K562 (cell line): ENCODE data around the gene TIGAR. TPM values are rescaled to one million over a fixed set of nuclear protein-coding genes. Genes with fewer than 3 reads are reported as not detected.

ENCODE experiments used
- ATAC-seq: fragments of 200-7000 bp; cut with Tn5 transposase; 3 replicates; pipeline ENCODE4 v1.9.1; 2020; ENCODE audit warnings: moderate library complexity
- BruUV-seq: library from RNA; stranded (reverse); fragments of 400-500 nt; replicated peaks from 2 replicates; lab custom pipeline; 2021; lab: Mats Ljungman, UMichigan
- CTCF ChIA-PET: fragments of 300-600 bp; formaldehyde crosslinking; extraction: SDS; loops from one replicate; lab custom pipeline; 2021; ENCODE audit warnings: low intra/inter-chr PET ratio; lab: Yijun Ruan, JAX
- POLR2A ChIA-PET: fragments of 300-600, 350-650 bp; sonication (Branson Sonifier 250); formaldehyde crosslinking; extraction: SDS; loops from one replicate; lab custom pipeline; 2021; ENCODE audit warnings: antibody characterized with exemption, inconsistent platforms; lab: Yijun Ruan, JAX
- DNase-seq, 4 experiments: peaks; one replicate each; pipeline versions ENCODE4 v3.0.0 to v3.0.0-alpha.2; 2011 to 2018; ENCODE audit warnings: low spot score in 3 of 4, mixed read lengths in 3 of 4; ENCODE audit errors: extremely low read depth in 1 of 4
- FAIRE-seq: peaks from 2 replicates; lab custom pipeline; 2011; peaks lifted over from hg19 to GRCh38; lab: Jason Lieb, UNC
- H2AFZ ChIP-seq: 2 replicates; pipeline ENCODE4 v1.6.0; 2011; ENCODE audit warnings: low read depth, low read length, control low read depth, inconsistent platforms
- H3K27ac ChIP-seq: fragments of 200-600 bp; 3 replicates; pipeline ENCODE4 v1.8.0; 2011; ENCODE audit warnings: low read depth, mild to moderate bottlenecking, control low read depth, inconsistent platforms, low read length, moderate library complexity, mixed read lengths; ENCODE audit errors: extremely low read depth
- H3K27me3 ChIP-seq, 2 experiments: fragments of 300-600 bp in 1 of 2; 2 replicates in 1 of 2; 3 replicates in 1 of 2; pipeline versions ENCODE4 v1.6.0 to v1.8.0; 2011; ENCODE audit warnings: inconsistent platforms in 2 of 2, low read length in 2 of 2, mild to moderate bottlenecking in 1 of 2, mixed read lengths in 1 of 2, moderate library complexity in 1 of 2; ENCODE audit not compliant: control insufficient read depth in 2 of 2, insufficient read depth in 2 of 2
- H3K36me3 ChIP-seq: fragments of 300-600 bp; 3 replicates; pipeline ENCODE4 v1.8.0; 2011; ENCODE audit warnings: mild to moderate bottlenecking, low read length, inconsistent platforms; ENCODE audit not compliant: control insufficient read depth, insufficient read depth
- H3K4me1 ChIP-seq, 2 experiments: fragments of 200-600 bp in 1 of 2; replicated peaks in 1 of 2; 2 replicates in 1 of 2; 3 replicates in 1 of 2; pipeline versions ENCODE4 v1.5.1 to v1.8.0; 2011; ENCODE audit warnings: inconsistent platforms in 2 of 2, low read length in 2 of 2, mild to moderate bottlenecking in 1 of 2, mixed read lengths in 1 of 2, moderate library complexity in 1 of 2; ENCODE audit not compliant: control insufficient read depth in 2 of 2, insufficient read depth in 2 of 2
- H3K4me2 ChIP-seq: 2 replicates; pipeline ENCODE4 v1.6.1; 2011; ENCODE audit warnings: low read length, control low read depth, inconsistent platforms, mixed read lengths; ENCODE audit not compliant: insufficient read depth
- H3K4me3 ChIP-seq: fragments of 200-600 bp; sonication (generic), shearing (Covaris generic); 2 replicates; pipeline ENCODE4 v1.5.1; 2016; ENCODE audit warnings: control low read depth, inconsistent platforms
- H3K79me2 ChIP-seq: fragments of 200-600 bp; 3 replicates; pipeline ENCODE4 v1.8.0; 2011; ENCODE audit warnings: low read length, inconsistent platforms; ENCODE audit not compliant: control insufficient read depth, insufficient read depth
- H3K9ac ChIP-seq, 2 experiments: 2 replicates each; pipeline versions ENCODE4 v1.6.0 to v1.6.1; 2011; ENCODE audit warnings: low read depth in 2 of 2, low read length in 2 of 2, control low read depth in 1 of 2, inconsistent platforms in 1 of 2, mild to moderate bottlenecking in 1 of 2, mixed read lengths in 1 of 2; ENCODE audit not compliant: insufficient read depth in 1 of 2
- H3K9me1 ChIP-seq: one replicate; pipeline ENCODE4 v1.6.0; 2011; ENCODE audit warnings: inconsistent platforms, mild to moderate bottlenecking, low read length, moderate library complexity; ENCODE audit not compliant: control insufficient read depth, insufficient read depth
- H3K9me3 ChIP-seq: replicated peaks from 2 replicates; pipeline ENCODE4 v1.5.1; 2011; ENCODE audit warnings: low read depth, low read length, inconsistent platforms; ENCODE audit not compliant: control insufficient read depth, insufficient read depth
- H4K20me1 ChIP-seq: replicated peaks from 2 replicates; pipeline ENCODE4 v1.6.1; 2011; ENCODE audit warnings: low read length, inconsistent platforms, mixed read lengths; ENCODE audit not compliant: control insufficient read depth, insufficient read depth
- CEBPB ChIP-seq: fragments of 450-650 bp; IDR thresholded peaks from 2 replicates; pipeline ENCODE4 v1.6.1; 2016; ENCODE audit warnings: missing genetic modification characterization, missing compliant biosample characterization
- DMBX1 ChIP-seq: fragments of 250-450 bp; sonication (Bioruptor Pico); IDR thresholded peaks from 2 replicates; pipeline ENCODE4 v1.8.0; 2022; ENCODE audit warnings: inconsistent platforms, mild to moderate bottlenecking, moderate library complexity, borderline replicate concordance
- IRF2 ChIP-seq: sonication (generic); formaldehyde crosslinking; IDR thresholded peaks from 2 replicates; pipeline ENCODE4 v1.8.1; 2022; ENCODE audit warnings: mild to moderate bottlenecking, missing genetic modification reagents
- JUND ChIP-seq, 2 experiments: IDR thresholded peaks; 2 replicates in 1 of 2; 3 replicates in 1 of 2; pipeline ENCODE4 v1.6.1; 2011; ENCODE audit warnings: borderline replicate concordance in 2 of 2, low read depth in 2 of 2, low read length in 2 of 2, improper control_type of control experiment in 1 of 2, missing biosample characterization in 1 of 2, missing genetic modification characterization in 1 of 2, missing genetic modification reagents in 1 of 2
- MTA2 ChIP-seq: fragments of 450-650 bp; IDR thresholded peaks from 2 replicates; pipeline ENCODE4 v1.6.1; 2016; ENCODE audit warnings: low read depth
- MXI1 ChIP-seq: IDR thresholded peaks from 2 replicates; pipeline ENCODE4 v1.6.1; 2011; ENCODE audit warnings: low read depth, mild to moderate bottlenecking, improper control_type of control experiment, low read length
- POLR2AphosphoS5 ChIP-seq: IDR thresholded peaks from 2 replicates; pipeline ENCODE4 v1.6.1; 2011; ENCODE audit warnings: mild to moderate bottlenecking, low read depth, low read length, moderate library complexity; ENCODE audit not compliant: control insufficient read depth, insufficient read depth
- RAD51 ChIP-seq: fragments of 450-650 bp; IDR thresholded peaks from 2 replicates; pipeline ENCODE4 v1.7.1; 2016; ENCODE audit warnings: low read depth, mild to moderate bottlenecking, borderline replicate concordance
- SMAD4 ChIP-seq: fragments of 250-450 bp; sonication (Bioruptor Pico); conservative IDR thresholded peaks from 2 replicates; pipeline ENCODE4 v1.8.0; 2021; ENCODE audit warnings: inconsistent platforms, mild to moderate bottlenecking, moderate library complexity
- TAL1 ChIP-seq: fragments of 450-650 bp; IDR thresholded peaks from 2 replicates; pipeline ENCODE4 v1.6.1; 2016; ENCODE audit warnings: mild to moderate bottlenecking
- ZNF184 ChIP-seq: sonication (generic); formaldehyde crosslinking; IDR thresholded peaks from 2 replicates; pipeline ENCODE4 v1.5.0; 2020; ENCODE audit warnings: missing genetic modification reagents
- ZNF644 ChIP-seq: fragments of 200-800 bp; sonication (Bioruptor generic); IDR thresholded peaks from 2 replicates; pipeline ENCODE4 v1.6.1; 2016; ENCODE audit warnings: low read depth, missing genetic modification characterization, missing compliant biosample characterization
- ZNF695 ChIP-seq: fragments of 450-650 bp; formaldehyde crosslinking; IDR thresholded peaks from 2 replicates; pipeline ENCODE4 v1.4.0; 2020; ENCODE audit warnings: mild to moderate bottlenecking, moderate library complexity
- WGBS: fragments of 100-300 bp; shearing (Covaris generic); methylation state at CpG from one replicate; pipeline ENCODE4 v1.1.6; 2016; ENCODE audit warnings: low coverage, mixed read lengths; ENCODE audit not compliant: insufficient coverage; ENCODE audit errors: missing lambda C conversion rate; 5-methylcytosine and 5-hydroxymethylcytosine counted together
- in situ Hi-C: fragments of 300-500 bp; cut with MboI; formaldehyde crosslinking; loops from 4 replicates; pipeline ENCODE4 v1.15.0; 2018; ENCODE audit warnings: inconsistent platforms, mixed read lengths
- intact Hi-C: fragments of 100-400 bp; cut with micrococcal nuclease; formaldehyde crosslinking; loops from 2 replicates; pipeline ENCODE4 v1.14.2; 2022
- polyA plus RNA-seq, 8 experiments: library from polyadenylated mRNA; depleted of rRNA in 4 of 8; stranded (reverse) in 5 of 8; unstranded in 3 of 8; fragments of >200 nt; fragmentation: Nextera tagmentation in 2 of 8; fragmentation: Illumina TruSeq in 1 of 8; extraction: Ambion mirVana in 2 of 8; extraction: Trizol in 1 of 8; gene quantifications; 2 replicates each; pipeline versions ENCODE4 v1.2.1 to v1.2.3, GENCODE V29; 2011 to 2014; ENCODE audit warnings: inconsistent platforms in 1 of 8, missing spikeins in 1 of 8
- total RNA-seq, 7 experiments: library from RNA; depleted of rRNA in 6 of 7; stranded (reverse); fragments of >200 nt in 6 of 7; fragmentation: Illumina TruSeq in 2 of 7; extraction: Trizol in 2 of 7; gene quantifications; 2 replicates each; pipeline versions ENCODE4 v1.2.1 to v1.2.3, GENCODE V29; 2011 to 2021; ENCODE audit warnings: low replicate concordance in 1 of 7
- TF ChIP-seq, protein P1 (sequence below): sonication (generic); formaldehyde crosslinking; IDR thresholded peaks from 2 replicates; pipeline ENCODE4 v1.8.1; 2023; ENCODE audit warnings: mild to moderate bottlenecking, missing genetic modification reagents
- TF ChIP-seq, protein P2 (sequence below): fragments of 450-650 bp; IDR thresholded peaks from 2 replicates; pipeline ENCODE4 v1.7.1; 2018; ENCODE audit warnings: mild to moderate bottlenecking, low read depth; ENCODE audit not compliant: partially characterized antibody
- TF ChIP-seq, protein P3 (sequence below): fragments of 250-450 bp; sonication (Bioruptor Pico); IDR thresholded peaks from 2 replicates; pipeline ENCODE4 v1.5.0; 2021; ENCODE audit warnings: mild to moderate bottlenecking, borderline replicate concordance

Gene TIGAR
- total and polyA plus RNA-seq, 9 of the 15 experiments (the other 6 are each of a cell fraction or from before 2014, with no cell fraction given), result 0.11 to 1.0 (median 0.53) TPM; not detected in 2

DNA sequence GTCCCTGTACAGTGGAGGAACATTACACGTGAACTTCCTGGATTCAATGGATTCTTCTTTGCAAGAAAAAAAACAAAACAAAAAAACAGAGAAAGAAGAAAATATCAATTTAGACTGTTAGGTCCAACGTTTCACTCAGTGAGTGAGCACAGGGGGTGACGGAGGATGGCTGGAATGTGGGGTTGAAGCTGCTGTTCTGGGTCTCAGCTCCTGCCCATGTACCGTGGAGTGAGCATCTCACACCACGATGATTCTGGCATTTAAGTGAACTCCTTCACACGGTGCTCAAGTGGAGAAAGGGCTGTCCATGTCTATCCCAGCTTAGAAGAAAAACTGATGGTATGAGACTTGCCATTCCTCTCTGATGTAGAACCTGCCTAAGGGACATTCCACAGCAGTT is 24.3 kb upstream of the TIGAR start:
- Histone ChIP-seq H3K4me2 (no peak overlapping the region), H3K36me3 (peaks cover 92% of the 10 kb centered on the region), H3K4me3 (no peak overlapping the region), H3K9me1 (no peaks in the 10 kb centered on the region), H3K4me1 (no peaks in the 10 kb centered on the region), H2AFZ (no peak overlapping the region), H3K9me3 (no peaks in the 10 kb centered on the region), H3K27ac (no peak overlapping the region), H3K79me2 (peaks cover 16% of the 10 kb centered on the region), H3K9ac (no peak overlapping the region), H4K20me1 (peaks cover 5% of the 10 kb centered on the region; the same call in 1 of the 2 replicates), H3K27me3 (no peaks in the 10 kb centered on the region)
- FAIRE-seq, result no peak
- in situ Hi-C loops, result loop anchor here (25.0 kb wide), 1 partner anchor 409 kb away; no protein-coding TSS in a partner anchor
- 76% methylated on average over 6 of the region's 6 CpGs for WGBS
- no peak for DNase-seq
- ChIA-PET POLR2A (interaction anchor here (0.5 to 0.6 kb wide), 2 partner anchors 67 to 96 kb away, joined by 3 read pairs; no protein-coding TSS in a partner anchor), CTCF (no interaction called here)
- intact Hi-C loops, result no loop called here
- no TSS peak for BruUV-seq
- ATAC-seq, result no peak
- TF ChIP-seq DMBX1 (no peak), ZNF184 (CRISPR knock-in tag) (no peak), POLR2AphosphoS5 (no peak), MTA2 (no peak), TAL1 (no peak), RAD51 (no peak), IRF2 (CRISPR knock-in tag) (no peak), SMAD4 (no peak), CEBPB (tag) (no peak), ZNF695 (CRISPR knock-in tag) (no peak), MXI1 (no peak), ZNF644 (tag) (no peak), JUND (IDR thresholded peaks at IDR 0.05; ENCODE audit: borderline replicate concordance, low read depth, low read length) (no peak), JUND (tag; IDR thresholded peaks at IDR 0.05; ENCODE audit: borderline replicate concordance, low read depth, low read length) (no peak)
- TF ChIP-seq, protein P1, sequence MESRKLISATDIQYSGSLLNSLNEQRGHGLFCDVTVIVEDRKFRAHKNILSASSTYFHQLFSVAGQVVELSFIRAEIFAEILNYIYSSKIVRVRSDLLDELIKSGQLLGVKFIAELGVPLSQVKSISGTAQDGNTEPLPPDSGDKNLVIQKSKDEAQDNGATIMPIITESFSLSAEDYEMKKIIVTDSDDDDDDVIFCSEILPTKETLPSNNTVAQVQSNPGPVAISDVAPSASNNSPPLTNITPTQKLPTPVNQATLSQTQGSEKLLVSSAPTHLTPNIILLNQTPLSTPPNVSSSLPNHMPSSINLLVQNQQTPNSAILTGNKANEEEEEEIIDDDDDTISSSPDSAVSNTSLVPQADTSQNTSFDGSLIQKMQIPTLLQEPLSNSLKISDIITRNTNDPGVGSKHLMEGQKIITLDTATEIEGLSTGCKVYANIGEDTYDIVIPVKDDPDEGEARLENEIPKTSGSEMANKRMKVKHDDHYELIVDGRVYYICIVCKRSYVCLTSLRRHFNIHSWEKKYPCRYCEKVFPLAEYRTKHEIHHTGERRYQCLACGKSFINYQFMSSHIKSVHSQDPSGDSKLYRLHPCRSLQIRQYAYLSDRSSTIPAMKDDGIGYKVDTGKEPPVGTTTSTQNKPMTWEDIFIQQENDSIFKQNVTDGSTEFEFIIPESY, result no peak
- TF ChIP-seq, protein P2, sequence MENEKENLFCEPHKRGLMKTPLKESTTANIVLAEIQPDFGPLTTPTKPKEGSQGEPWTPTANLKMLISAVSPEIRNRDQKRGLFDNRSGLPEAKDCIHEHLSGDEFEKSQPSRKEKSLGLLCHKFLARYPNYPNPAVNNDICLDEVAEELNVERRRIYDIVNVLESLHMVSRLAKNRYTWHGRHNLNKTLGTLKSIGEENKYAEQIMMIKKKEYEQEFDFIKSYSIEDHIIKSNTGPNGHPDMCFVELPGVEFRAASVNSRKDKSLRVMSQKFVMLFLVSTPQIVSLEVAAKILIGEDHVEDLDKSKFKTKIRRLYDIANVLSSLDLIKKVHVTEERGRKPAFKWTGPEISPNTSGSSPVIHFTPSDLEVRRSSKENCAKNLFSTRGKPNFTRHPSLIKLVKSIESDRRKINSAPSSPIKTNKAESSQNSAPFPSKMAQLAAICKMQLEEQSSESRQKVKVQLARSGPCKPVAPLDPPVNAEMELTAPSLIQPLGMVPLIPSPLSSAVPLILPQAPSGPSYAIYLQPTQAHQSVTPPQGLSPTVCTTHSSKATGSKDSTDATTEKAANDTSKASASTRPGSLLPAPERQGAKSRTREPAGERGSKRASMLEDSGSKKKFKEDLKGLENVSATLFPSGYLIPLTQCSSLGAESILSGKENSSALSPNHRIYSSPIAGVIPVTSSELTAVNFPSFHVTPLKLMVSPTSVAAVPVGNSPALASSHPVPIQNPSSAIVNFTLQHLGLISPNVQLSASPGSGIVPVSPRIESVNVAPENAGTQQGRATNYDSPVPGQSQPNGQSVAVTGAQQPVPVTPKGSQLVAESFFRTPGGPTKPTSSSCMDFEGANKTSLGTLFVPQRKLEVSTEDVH, result no peak
- TF ChIP-seq, protein P3, sequence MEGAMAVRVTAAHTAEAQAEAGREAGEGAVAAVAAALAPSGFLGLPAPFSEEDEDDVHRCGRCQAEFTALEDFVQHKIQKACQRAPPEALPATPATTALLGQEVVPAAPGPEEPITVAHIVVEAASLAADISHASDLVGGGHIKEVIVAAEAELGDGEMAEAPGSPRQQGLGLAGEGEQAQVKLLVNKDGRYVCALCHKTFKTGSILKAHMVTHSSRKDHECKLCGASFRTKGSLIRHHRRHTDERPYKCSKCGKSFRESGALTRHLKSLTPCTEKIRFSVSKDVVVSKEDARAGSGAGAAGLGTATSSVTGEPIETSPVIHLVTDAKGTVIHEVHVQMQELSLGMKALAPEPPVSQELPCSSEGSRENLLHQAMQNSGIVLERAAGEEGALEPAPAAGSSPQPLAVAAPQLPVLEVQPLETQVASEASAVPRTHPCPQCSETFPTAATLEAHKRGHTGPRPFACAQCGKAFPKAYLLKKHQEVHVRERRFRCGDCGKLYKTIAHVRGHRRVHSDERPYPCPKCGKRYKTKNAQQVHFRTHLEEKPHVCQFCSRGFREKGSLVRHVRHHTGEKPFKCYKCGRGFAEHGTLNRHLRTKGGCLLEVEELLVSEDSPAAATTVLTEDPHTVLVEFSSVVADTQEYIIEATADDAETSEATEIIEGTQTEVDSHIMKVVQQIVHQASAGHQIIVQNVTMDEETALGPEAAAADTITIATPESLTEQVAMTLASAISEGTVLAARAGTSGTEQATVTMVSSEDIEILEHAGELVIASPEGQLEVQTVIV (CRISPR knock-in tag), result no peak
